Smooth muscle cell (in vitro differentiated cells): ENCODE data around the gene ATG9B. TPM values are rescaled to one million over a fixed set of nuclear protein-coding genes. Genes with fewer than 3 reads are reported as not detected.
A peak's percentile ranks its signal among the peaks of the same experiment; 100 is the strongest.
"Not testable (repeated sequence)": the region's sequence is repeated elsewhere in the genome, so short reads cannot be mapped to it uniquely, and the experiment has no call there.

Experiments
- DNase-seq: peaks from one replicate; lab custom pipeline; 2025; ENCODE audit not compliant: unreplicated experiment; lab: John Stamatoyannopoulos, UW
- H2AFZ ChIP-seq: fragments of 200-600 bp; sonication (generic); 2 replicates; pipeline ENCODE4 v1.6.0; 2016; ENCODE audit warnings: antibody characterized with exemption, low read depth, mild to moderate bottlenecking
- H3F3A ChIP-seq: fragments of 200-600 bp; sonication (generic); 2 replicates; pipeline ENCODE4 v1.6.0; 2017; ENCODE audit warnings: antibody characterized with exemption, low read depth
- H3K27ac ChIP-seq: fragments of 200-600 bp; sonication (generic); 2 replicates; pipeline ENCODE4 v1.5.1; 2016; ENCODE audit warnings: low read depth, mild to moderate bottlenecking
- H3K27me3 ChIP-seq: fragments of 200-600 bp; sonication (generic); 2 replicates; pipeline ENCODE4 v1.6.1; 2016; ENCODE audit warnings: low read depth, mild to moderate bottlenecking
- H3K36me3 ChIP-seq: fragments of 200-600 bp; sonication (generic); 2 replicates; pipeline ENCODE4 v1.5.1; 2016; ENCODE audit warnings: low read depth
- H3K4me1 ChIP-seq: fragments of 200-600 bp; sonication (generic); 2 replicates; pipeline ENCODE4 v1.5.1; 2016; ENCODE audit warnings: low read depth
- H3K4me2 ChIP-seq: fragments of 200-600 bp; sonication (generic); 2 replicates; pipeline ENCODE4 v1.6.0; 2016; ENCODE audit warnings: mild to moderate bottlenecking
- H3K4me3 ChIP-seq: fragments of 200-600 bp; sonication (generic); 2 replicates; pipeline ENCODE4 v1.5.1; 2016; ENCODE audit warnings: mild to moderate bottlenecking
- H3K79me2 ChIP-seq: fragments of 200-600 bp; sonication (generic); 2 replicates; pipeline ENCODE4 v1.6.0; 2016; ENCODE audit warnings: low read depth, mild to moderate bottlenecking
- H3K9ac ChIP-seq: fragments of 200-600 bp; sonication (generic); 2 replicates; pipeline ENCODE4 v1.6.0; 2016; ENCODE audit warnings: low read depth
- H3K9me3 ChIP-seq: fragments of 200-600 bp; sonication (generic); replicated peaks from 2 replicates; pipeline ENCODE4 v1.5.1; 2016; ENCODE audit warnings: low read depth
- H4K20me1 ChIP-seq: fragments of 200-600 bp; sonication (generic); 2 replicates; pipeline ENCODE4 v1.6.0; 2016; ENCODE audit warnings: low read depth
- WGBS: methylation state at CpG from one replicate; pipeline ENCODE4 v1.1.7; 2016; ENCODE audit warnings: low lambda C conversion rate; 5-methylcytosine and 5-hydroxymethylcytosine counted together
- polyA plus RNA-seq: library from polyadenylated mRNA; unstranded; fragments of >200 nt; fragmentation: Nextera tagmentation; extraction: Ambion mirVana; gene quantifications from 2 replicates; pipeline ENCODE4 v1.2.1, GENCODE V29; 2016
- total RNA-seq: library from RNA; depleted of rRNA; stranded (reverse); fragments of >200 nt; gene quantifications from 2 replicates; pipeline ENCODE4 v1.2.3, GENCODE V29; 2014
- TF ChIP-seq, protein P1 (sequence below): fragments of 200-600 bp; sonication (generic); IDR thresholded peaks from 2 replicates; pipeline ENCODE4 v1.5.1; 2017; ENCODE audit warnings: borderline replicate concordance, mild to moderate bottlenecking, antibody characterized with exemption; ENCODE audit not compliant: insufficient read depth, poor library complexity, severe bottlenecking

ATG9B gene
- total and polyA plus RNA-seq, 2 experiments from 2014 or later = 2.6 to 6.5 TPM

DNA sequence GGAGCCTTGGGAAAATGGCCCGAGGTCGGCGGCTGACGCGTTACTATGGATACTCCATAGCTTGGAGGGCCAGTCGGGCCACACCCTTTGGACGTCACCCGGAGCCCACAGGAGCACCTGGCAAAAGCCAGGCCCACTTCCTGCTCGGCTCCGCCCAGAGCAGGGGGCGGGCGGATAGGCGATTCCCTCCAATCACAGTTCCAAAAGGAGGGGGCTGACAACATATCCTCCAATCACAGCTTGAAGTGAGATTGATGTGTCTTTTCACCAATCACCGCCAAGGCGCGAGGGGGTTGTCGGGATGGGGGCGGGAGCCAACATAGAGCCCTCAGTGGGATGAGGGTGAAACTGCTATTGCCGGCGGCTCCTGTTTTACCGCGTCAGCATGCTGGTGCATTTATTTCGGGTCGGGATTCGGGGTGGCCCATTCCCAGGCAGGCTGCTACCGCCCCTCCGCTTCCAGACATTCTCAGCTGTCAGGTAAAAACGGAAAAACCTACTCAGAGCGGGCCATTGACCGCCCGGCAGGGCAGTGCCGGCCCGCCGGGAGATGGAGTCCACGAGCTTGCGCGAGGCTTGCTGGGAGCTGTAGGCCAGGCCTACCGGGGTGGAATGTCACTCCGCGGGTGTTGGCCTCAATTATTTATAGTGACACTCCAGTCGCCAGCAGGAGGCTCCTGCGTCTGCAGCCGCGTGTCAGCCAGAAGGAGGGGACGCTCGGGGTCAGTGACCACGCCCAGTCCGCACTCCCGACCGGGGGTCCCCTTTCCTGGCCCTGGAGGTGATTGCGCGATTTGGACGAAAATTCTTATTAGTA, 4.0 kb upstream of the ATG9B start, which contains the start of gene ABCB8:
ABCB8 (plus strand) TSS at position 320 of the 817 bp plus-strand sequence; CDS start at position 386, 66 bp downstream.
- Histone ChIP-seq H3K36me3 (no peaks in the 10 kb centered on the region), H3K4me1 (peaks cover 19% of the 10 kb centered on the region), H3F3A (no peaks in the 10 kb centered on the region), H4K20me1 (no peaks in the 10 kb centered on the region), H3K4me3 (peak within 1 kb of the TSS; percentile 61), H3K9ac (peak within 1 kb of the TSS; percentile 69), H3K79me2 (peaks cover 22% of the 10 kb centered on the region), H3K4me2 (peak within 1 kb of the TSS; percentile 88), H3K27ac (peak within 1 kb of the TSS; percentile 86), H2AFZ (peak within 1 kb of the TSS; percentile 26), H3K9me3 (no peaks in the 10 kb centered on the region), H3K27me3 (no peaks in the 10 kb centered on the region)
- WGBS = 1% methylated on average over 50 of the region's 53 CpGs
- TF ChIP-seq, protein P1, sequence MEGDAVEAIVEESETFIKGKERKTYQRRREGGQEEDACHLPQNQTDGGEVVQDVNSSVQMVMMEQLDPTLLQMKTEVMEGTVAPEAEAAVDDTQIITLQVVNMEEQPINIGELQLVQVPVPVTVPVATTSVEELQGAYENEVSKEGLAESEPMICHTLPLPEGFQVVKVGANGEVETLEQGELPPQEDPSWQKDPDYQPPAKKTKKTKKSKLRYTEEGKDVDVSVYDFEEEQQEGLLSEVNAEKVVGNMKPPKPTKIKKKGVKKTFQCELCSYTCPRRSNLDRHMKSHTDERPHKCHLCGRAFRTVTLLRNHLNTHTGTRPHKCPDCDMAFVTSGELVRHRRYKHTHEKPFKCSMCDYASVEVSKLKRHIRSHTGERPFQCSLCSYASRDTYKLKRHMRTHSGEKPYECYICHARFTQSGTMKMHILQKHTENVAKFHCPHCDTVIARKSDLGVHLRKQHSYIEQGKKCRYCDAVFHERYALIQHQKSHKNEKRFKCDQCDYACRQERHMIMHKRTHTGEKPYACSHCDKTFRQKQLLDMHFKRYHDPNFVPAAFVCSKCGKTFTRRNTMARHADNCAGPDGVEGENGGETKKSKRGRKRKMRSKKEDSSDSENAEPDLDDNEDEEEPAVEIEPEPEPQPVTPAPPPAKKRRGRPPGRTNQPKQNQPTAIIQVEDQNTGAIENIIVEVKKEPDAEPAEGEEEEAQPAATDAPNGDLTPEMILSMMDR = peak; percentile 35
- DNase-seq = peak; percentile 96

DNA sequence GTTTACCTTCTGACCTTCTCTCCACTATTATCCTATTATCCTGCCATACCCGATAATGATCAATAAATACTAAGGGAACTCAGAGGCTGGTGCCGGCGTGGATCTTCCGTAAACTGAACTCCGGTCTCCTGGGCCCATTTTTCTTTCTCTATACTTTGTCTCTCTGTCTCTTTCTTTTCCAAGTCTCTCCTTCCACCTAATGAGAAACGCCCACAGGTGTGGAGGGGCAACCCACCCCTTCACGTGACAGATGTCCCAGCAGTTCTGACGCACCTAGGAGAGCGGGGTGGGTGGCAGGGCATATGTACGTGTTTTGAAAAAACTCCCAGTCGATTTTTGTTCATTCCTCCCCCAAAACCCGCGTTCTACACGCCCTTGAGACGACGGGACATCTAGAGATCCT, 3.4 kb upstream of the ATG9B start:
- Histone ChIP-seq H3K9ac (peak overlapping the region; percentile 69), H3K4me2 (peak overlapping the region; percentile 82), H3K27ac (peak overlapping the region; percentile 86), H3K4me3 (peak overlapping the region; percentile 61), H3K79me2 (peaks cover 22% of the 10 kb centered on the region), H3K4me1 (peaks cover 19% of the 10 kb centered on the region), H2AFZ (peak overlapping the region; percentile 24)
- DNase-seq, H3K36me3 ChIP-seq, H3K9me3 ChIP-seq, H3K27me3 ChIP-seq, H3F3A ChIP-seq, H4K20me1 ChIP-seq: not testable (repeated sequence)
- WGBS = 2% methylated on average over 16 of the region's 16 CpGs

DNA sequence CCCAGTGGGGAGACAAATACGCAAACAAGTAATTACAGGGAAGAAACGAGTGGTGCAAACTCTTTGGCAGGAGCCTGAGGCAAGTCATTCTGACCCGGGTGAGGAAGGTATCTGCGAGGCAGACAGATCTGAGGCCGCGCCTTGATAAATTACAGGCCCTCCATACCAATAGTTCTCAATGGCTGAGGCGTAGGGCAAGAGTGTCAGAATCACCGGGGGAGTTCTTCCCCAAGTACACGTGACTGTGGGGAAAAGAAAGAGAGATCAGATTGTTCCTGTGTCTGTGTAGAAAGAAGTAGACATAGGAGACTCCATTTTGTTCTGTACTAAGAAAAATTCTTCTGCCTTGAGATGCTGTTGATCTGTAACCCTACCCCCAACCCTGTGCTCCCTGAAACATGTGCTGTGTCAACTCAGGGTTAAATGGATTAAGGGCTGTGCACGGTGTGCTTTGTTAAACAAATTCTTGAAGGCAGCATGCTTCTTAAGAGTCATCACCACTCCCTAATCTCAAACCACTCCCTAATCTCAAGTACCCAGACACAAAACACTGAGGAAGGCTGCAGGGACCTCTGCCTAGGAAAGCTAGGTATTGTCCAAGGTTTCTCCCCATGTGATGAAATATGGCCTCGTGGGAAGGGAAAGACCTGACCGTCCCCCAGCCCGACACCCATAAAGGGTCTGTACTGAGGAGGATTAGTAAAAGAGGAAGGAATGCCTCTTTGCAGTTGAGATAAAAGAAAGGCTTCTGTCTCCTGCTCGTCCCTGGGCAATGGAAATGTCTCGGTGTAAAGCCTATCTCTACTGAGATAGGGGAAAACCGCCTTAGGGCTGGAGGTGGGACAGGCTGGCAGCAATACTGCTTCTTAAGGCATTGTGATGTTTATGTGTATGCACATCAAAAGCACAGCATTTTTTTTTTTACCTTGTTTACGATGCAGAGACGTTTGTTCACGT, 2.8 kb upstream of the ATG9B start:
- Histone ChIP-seq H3K4me1 (peaks cover 19% of the 10 kb centered on the region), H3K9ac (peak overlapping the region; percentile 69), H3K79me2 (peaks cover 17% of the 10 kb centered on the region), H3K4me2 (peak overlapping the region; percentile 82), H3K27ac (peak overlapping the region; percentile 86), H2AFZ (peak overlapping the region; percentile 30), H3K4me3 (peak overlapping the region; percentile 61)
- not testable (repeated sequence) for H3K9me3 ChIP-seq, H3K36me3 ChIP-seq, DNase-seq, H3F3A ChIP-seq, H4K20me1 ChIP-seq, H3K27me3 ChIP-seq
- WGBS = 15% methylated on average over 19 of the region's 19 CpGs

- Histone ChIP-seq H3F3A (no peaks in the 10 kb centered on the region), H3K4me2 (peak overlapping the region; percentile 17), H4K20me1 (no peaks in the 10 kb centered on the region), H3K36me3 (no peaks in the 10 kb centered on the region), H3K27ac (peak overlapping the region; percentile 86), H3K9ac (no peak overlapping the region), H3K79me2 (peaks cover 13% of the 10 kb centered on the region), H3K27me3 (no peaks in the 10 kb centered on the region), H3K9me3 (no peaks in the 10 kb centered on the region), H3K4me1 (peaks cover 19% of the 10 kb centered on the region), H2AFZ (peak overlapping the region; percentile 30), H3K4me3 (no peak overlapping the region)
- 76% methylated on average over 4 of the region's 4 CpGs for WGBS
- DNase-seq = no peak
- TF ChIP-seq, protein P1 = no peak
These were observed 1.8 kb upstream of the ATG9B start for GRCh38 chr7:151025924-151026671.
